ENCODE results near the gene RCHY1.
"Not testable (repeated sequence)": the region's sequence is repeated elsewhere in the genome, so short reads cannot be mapped to it uniquely, and the experiment has no call there.

Gene RCHY1

GRCh38 chr4:75516144-75516543, 1.9 kb upstream of the RCHY1 start:
- DNase-seq (ENCODE audit: low read depth in 2 of 3, low spot score in 2 of 3): no peak

- no peak for DNase-seq (ENCODE audit: low read depth in 2 of 3, low spot score in 2 of 3)
These were observed 878 bp upstream of the RCHY1 start for GRCh38 chr4:75514949-75515612.

DNA sequence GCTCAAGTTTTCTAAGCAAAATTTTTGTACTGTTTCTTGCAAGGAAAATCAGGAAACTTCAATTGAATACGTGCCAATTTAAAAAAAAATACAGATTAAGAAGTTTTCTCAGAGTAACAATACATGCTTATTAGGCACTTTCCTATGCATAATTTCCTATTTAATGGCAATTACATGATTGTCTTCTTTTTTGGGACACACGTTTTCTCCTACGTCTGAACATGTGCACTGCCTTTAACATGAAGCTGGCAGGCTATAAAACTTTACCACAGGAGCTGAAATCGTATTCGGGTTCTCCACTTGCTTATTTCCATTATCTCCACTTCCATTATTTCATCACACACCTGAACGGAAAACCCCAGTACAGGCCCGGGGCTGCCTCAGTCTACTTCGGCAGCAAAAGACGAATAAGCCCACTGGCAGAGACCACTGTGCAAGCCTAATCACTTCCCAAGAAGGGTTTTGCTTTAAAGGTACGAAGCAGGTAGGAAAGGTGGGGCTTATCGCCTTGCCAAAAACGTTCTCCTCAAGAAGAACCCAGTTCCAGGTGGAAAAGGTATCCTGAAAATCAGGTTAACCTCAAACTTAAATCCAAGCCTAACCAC, 575 bp downstream of the RCHY1 start:
- peak in 1 of 3 experiments; percentile 8 for DNase-seq (ENCODE audit: low read depth in 2 of 3, low spot score in 2 of 3)

DNA sequence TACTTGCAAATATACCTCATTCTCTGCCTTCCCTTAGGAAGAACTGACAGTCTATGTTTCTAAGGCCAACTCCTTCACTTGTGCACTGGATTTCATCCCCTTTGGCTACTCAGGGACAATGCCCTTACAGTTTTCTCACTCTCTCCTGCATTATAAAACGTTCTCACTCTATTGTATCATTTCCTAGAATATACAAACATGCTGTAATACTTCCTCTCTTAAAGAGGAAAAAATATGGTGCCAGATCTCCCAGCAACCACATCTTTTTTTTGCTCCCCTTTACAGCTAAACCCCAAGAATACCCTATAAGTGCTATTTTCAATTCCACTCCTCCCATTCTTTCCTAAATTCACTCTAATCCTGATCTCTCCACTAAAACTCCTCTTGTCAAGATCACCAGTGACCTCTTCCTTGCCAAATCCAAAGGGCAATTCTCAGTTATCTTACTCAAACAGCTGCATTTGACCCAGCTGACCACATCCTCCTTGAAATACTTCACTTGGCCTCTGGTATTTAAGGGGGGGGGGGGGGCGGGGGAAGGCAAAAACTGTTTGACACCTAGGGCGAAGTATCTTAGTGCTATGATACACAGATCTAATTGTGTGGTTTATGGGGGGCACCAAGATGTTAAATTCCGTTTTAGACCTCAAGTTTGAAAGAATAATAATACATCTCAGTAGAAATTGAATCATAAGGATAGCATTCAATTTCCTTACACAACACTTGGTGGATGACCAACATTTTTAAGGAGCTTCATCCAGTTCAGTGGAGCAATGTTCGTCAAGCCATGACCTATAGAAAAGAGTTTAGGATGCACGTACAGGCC, 1.6 kb downstream of the RCHY1 start:
- no peak for DNase-seq (ENCODE audit: low read depth in 2 of 3, low spot score in 2 of 3)

- DNase-seq (ENCODE audit: low read depth in 2 of 3, low spot score in 2 of 3): no peak
These were observed 2.4 kb downstream of the RCHY1 start for GRCh38 chr4:75511841-75512240.

- DNase-seq (ENCODE audit: low read depth in 2 of 3, low spot score in 2 of 3): not testable (repeated sequence)
These were observed 4.6 kb downstream of the RCHY1 start for GRCh38 chr4:75509592-75509991.

GRCh38 chr4:75505630-75506029, 8.6 kb downstream of the RCHY1 start:
- DNase-seq (ENCODE audit: low read depth in 2 of 3, low spot score in 2 of 3): no peak

DNA sequence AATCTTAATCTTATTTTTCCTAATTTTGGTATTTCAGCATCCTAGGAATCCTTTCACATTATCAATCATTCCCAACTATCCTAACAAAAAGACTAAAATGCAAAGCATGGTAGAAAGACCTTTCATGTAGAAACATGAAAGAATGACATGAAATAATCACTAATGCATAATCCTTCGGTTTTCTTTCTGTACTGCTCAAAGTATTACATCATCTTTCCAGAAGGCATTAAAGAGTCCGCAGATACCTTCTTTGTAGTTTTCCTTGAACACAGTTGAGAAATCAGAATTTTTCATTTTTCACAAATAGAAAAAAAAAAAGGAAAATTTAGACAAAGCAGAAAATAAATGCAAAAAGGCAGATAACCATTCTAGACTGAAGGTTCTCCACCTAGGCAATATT, 11.5 kb downstream of the RCHY1 start:
- no peak for DNase-seq (ENCODE audit: low read depth in 2 of 3, low spot score in 2 of 3)

- no peak for DNase-seq (ENCODE audit: low read depth in 2 of 3, low spot score in 2 of 3)
These were observed 14.3 kb downstream of the RCHY1 start for GRCh38 chr4:75499900-75500299.

- DNase-seq (ENCODE audit: low read depth in 2 of 3, low spot score in 2 of 3): no peak
These were observed 16.2 kb downstream of the RCHY1 start for GRCh38 chr4:75498041-75498440.

- DNase-seq (ENCODE audit: low read depth in 2 of 3, low spot score in 2 of 3): no peak
These were observed 17.1 kb downstream of the RCHY1 start for GRCh38 chr4:75497133-75497532.

- DNase-seq (ENCODE audit: low read depth in 2 of 3, low spot score in 2 of 3): no peak
These were observed 17.8 kb downstream of the RCHY1 start for GRCh38 chr4:75496406-75496805.

DNA sequence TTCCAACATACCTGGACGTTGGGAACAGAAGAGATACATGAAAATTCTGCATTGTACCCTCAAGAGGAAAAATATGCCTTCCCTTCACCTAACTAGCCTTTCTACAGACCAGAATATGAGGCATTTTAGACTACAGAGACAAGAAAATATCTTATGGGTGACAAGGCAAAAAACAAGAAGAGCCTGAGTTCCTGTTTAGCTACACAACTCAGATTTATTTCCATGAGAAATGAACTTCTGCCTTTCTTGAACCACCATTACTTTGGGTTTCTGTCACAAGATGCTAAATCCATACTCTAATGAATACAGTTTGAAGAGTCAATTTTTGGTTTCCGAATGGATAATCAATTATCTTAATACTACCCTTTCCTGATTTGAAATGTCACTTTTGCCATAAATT, 18.7 kb downstream of the RCHY1 start:
- DNase-seq (ENCODE audit: low read depth in 2 of 3, low spot score in 2 of 3): no peak

DNA sequence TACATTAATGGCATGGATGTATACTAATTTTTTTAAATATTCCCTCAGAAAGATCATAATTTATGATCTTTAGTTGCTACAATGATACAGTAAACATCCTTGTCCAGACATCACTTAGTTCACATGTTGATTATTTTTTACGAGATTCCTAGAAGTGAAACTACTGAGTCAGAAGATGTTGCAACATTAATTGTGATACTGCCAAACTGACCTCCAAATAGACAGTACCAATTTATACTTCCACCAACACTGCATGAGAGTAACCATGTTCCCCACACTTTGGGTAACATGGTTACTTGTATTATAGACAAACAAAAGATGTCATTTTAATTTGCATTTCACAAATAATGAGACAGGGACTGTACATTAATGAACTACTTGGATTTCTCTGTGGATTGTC, 19.6 kb downstream of the RCHY1 start:
- no peak for DNase-seq (ENCODE audit: low read depth in 2 of 3, low spot score in 2 of 3)

DNA sequence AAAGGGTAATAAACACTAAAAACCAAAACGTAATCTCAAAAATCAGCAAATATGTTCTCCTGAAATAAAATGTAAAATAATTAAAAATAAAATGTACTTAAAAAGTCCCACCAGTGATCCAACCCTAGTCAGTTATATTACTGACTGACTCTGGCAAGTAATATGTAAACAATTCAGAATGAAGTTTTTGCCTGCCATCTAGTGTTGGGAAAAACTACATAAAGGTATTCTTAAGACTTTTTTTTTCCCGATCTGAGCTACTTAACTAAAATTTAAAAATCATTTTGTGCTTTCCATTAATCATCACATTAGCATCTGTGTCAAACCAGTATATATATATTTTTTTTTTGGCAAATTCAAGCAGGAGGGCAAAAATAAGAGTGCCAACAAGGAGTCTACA, 24.0 kb downstream of the RCHY1 start:
- DNase-seq (ENCODE audit: low read depth in 2 of 3, low spot score in 2 of 3): no peak

DNA sequence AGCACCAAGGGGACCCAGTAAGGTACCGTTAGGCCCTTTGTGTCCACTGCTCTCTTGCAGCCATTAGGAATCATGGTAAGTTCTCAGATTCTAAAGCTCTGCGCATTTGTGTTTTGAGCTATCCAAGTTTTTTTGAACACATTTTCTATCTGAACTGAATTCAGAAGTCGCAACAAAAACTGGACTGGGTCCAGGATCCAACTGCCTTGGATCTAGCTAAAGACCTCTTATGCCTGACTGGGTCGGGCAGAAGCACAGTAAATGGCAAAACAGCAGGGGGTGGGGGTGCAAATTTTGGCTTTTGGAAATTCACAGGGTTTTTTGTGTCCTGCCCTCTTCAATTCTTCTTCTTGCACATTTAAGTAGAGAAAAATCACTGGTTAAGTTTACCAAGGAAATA, 30.0 kb downstream of the RCHY1 start:
- no peak for DNase-seq (ENCODE audit: low read depth in 2 of 3, low spot score in 2 of 3)

DNA sequence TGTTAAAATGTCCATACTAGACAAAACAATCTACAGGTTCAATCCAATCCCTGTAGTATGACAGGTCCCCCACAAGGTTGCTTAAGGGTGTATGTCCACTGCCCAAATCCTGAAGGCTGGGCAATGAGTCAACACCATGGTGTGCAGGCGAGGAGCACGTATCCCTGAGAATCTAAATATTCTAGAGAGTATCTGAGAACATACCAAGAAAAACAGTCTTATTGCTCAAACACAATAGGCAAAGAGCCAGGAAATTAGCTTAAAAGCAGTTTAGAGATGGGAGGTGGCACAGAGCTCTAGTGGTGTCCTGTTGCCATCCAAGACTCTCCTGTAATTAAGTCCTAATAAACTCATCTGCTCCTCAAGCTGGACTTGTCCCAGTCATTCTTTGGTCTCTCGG, 37.0 kb downstream of the RCHY1 start:
- no peak for DNase-seq (ENCODE audit: low read depth in 2 of 3, low spot score in 2 of 3)

- no peak for DNase-seq (ENCODE audit: low read depth in 2 of 3, low spot score in 2 of 3)
These were observed 43.5 kb downstream of the RCHY1 start for GRCh38 chr4:75470738-75471137.

DNA sequence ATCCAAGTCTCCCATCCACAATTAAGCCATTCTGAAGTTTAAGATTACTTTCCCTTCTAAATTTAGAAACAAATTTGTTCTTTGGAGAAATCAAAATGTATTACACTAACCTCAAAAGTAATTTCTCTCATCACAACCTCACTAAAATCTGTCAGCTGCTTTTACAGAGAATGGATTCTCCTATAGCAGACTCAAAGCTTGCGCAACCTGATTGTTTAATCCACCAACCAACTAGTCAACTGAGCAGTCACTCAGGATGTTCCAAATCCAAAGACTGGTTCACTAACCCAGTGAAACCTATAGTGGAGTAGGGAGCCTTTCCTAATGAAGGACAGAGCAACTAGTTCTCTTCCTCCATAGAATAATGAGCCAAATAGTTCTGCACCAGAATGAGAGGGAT, 44.3 kb downstream of the RCHY1 start:
- DNase-seq (ENCODE audit: low read depth in 2 of 3, low spot score in 2 of 3): no peak

DNA sequence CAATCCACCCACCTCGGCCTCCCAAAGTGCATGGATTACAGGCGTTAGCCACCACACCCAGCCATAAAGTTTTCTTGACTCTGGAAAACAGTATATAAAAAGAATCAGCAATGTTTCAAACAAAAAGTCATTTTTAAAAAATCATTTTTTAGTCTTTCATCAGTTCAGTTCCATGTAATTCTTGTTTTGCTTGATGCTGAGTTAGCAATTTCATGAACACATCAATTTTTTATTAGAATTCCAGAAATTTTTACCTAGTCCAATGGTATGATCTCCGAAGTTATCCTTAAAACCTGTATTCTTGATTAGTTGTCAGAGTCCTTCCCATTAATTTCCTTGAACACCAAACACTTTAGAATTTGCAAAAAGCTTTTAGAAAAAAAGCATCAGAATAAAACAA, 56.8 kb downstream of the RCHY1 start:
- no peak for DNase-seq (ENCODE audit: low read depth in 2 of 3, low spot score in 2 of 3)

DNA sequence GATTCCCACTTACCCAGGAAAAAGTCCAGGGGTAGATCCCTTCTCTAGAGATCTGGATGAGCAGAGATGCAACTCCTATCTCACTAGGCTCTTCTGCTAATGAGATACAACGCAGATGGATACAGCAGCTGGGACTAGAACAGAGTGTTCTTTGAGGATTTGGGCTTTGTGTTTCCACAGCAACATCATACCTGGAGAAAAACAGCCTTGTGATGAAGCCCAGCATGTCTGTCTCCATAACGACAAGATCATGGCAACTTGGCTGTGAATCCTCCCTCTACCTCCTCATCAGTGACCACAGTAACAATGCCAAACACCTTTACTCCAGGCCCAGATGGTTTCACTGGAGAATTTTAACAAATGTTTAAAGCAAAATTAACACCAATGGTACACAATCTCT, 80.1 kb downstream of the RCHY1 start:
- no peak for DNase-seq (ENCODE audit: low read depth in 2 of 3, low spot score in 2 of 3)

- DNase-seq (ENCODE audit: low read depth in 2 of 3, low spot score in 2 of 3): no peak
These were observed 81.5 kb downstream of the RCHY1 start for GRCh38 chr4:75432683-75433082.
